ENCODE data around the gene MTUS2. TPM values are rescaled to one million over a fixed set of nuclear protein-coding genes. Genes with fewer than 3 reads are reported as not detected.

MTUS2 gene
- polyA plus RNA-seq, 1 donor from 2014 or later: 4.4 TPM

GRCh38 chr13:29524176-29524575 lies 704.0 kb downstream of the MTUS2 start:
- peaks cover 6% of the 10 kb centered on the region for H3K36me3 ChIP-seq (ENCODE audit: insufficient read depth, low read length)
- no peak for TF ChIP-seq EZH2 (IDR thresholded peaks at IDR 0.05; ENCODE audit: borderline replicate concordance, insufficient read depth, low read length, poor library complexity, severe bottlenecking)
- TF ChIP-seq REST (IDR thresholded peaks at IDR 0.05; ENCODE audit: borderline replicate concordance): no peak
- TF ChIP-seq TAF1 (IDR thresholded peaks at IDR 0.05; ENCODE audit: low read depth): no peak
- TF ChIP-seq EP300 (conservative IDR thresholded peaks at IDR 0.05; ENCODE audit: poor library complexity, severe bottlenecking): no peak
- no peak for TF ChIP-seq SMC3 (conservative IDR thresholded peaks at IDR 0.05; ENCODE audit: poor library complexity)
- no peak for TF ChIP-seq MXI1 (conservative IDR thresholded peaks at IDR 0.05; ENCODE audit: poor library complexity, severe bottlenecking)
- TF ChIP-seq CTCF (IDR thresholded peaks at IDR 0.05; ENCODE audit: poor library complexity, severe bottlenecking): no peak
- no peak for TF ChIP-seq POLR2AphosphoS5 (IDR thresholded peaks at IDR 0.05)
- no peak for TF ChIP-seq RAD21 (conservative IDR thresholded peaks at IDR 0.05)
- no peak overlapping the region for H2AFZ ChIP-seq (ENCODE audit: low read depth, low read length)

GRCh38 chr13:29524641-29525040 lies 704.5 kb downstream of the MTUS2 start:
- Histone ChIP-seq H3K27me3 (ENCODE audit: insufficient read depth, low read depth, low read length) (no peaks in the 10 kb centered on the region), H3K36me3 (ENCODE audit: insufficient read depth, low read length) (peaks cover 6% of the 10 kb centered on the region), H2AFZ (ENCODE audit: low read depth, low read length) (no peak overlapping the region), H3K9me3 (ENCODE audit: low read length) (no peaks in the 10 kb centered on the region), H3F3A (ENCODE audit: insufficient read depth, low read length, poor library complexity, severe bottlenecking) (no peaks in the 10 kb centered on the region), H4K20me1 (ENCODE audit: insufficient read depth) (no peaks in the 10 kb centered on the region), H3K4me3 (ENCODE audit: low read length) (no peak overlapping the region), H3K9me2 (ENCODE audit: insufficient read depth, low read length) (no peaks in the 10 kb centered on the region), H3K79me2 (replicated peaks; ENCODE audit: insufficient read depth, low read length) (no peaks in the 10 kb centered on the region), H3K9ac (ENCODE audit: low read length) (no peak overlapping the region), H3K4me2 (ENCODE audit: low read length) (no peak overlapping the region), H3K27ac (ENCODE audit: low read length) (no peak overlapping the region)
- no peak for TF ChIP-seq SMC3 (conservative IDR thresholded peaks at IDR 0.05; ENCODE audit: poor library complexity)
- no peak for TF ChIP-seq RAD21 (conservative IDR thresholded peaks at IDR 0.05)
- TF ChIP-seq REST (IDR thresholded peaks at IDR 0.05; ENCODE audit: borderline replicate concordance): no peak
- no peak for TF ChIP-seq TAF1 (IDR thresholded peaks at IDR 0.05; ENCODE audit: low read depth)
- no peak for TF ChIP-seq EP300 (conservative IDR thresholded peaks at IDR 0.05; ENCODE audit: poor library complexity, severe bottlenecking)
- TF ChIP-seq CTCF (IDR thresholded peaks at IDR 0.05; ENCODE audit: poor library complexity, severe bottlenecking): no peak
- no peak for TF ChIP-seq MXI1 (conservative IDR thresholded peaks at IDR 0.05; ENCODE audit: poor library complexity, severe bottlenecking)
- TF ChIP-seq POLR2AphosphoS5 (IDR thresholded peaks at IDR 0.05): no peak
- no peak for TF ChIP-seq EZH2 (IDR thresholded peaks at IDR 0.05; ENCODE audit: borderline replicate concordance, insufficient read depth, low read length, poor library complexity, severe bottlenecking)

More at GRCh38 chr13:29524176-29524575, 704.0 kb downstream of the MTUS2 start:
- no peaks in the 10 kb centered on the region for H3K79me2 ChIP-seq (replicated peaks; ENCODE audit: insufficient read depth, low read length)
- H3F3A ChIP-seq (ENCODE audit: insufficient read depth, low read length, poor library complexity, severe bottlenecking): no peaks in the 10 kb centered on the region
- H3K27ac ChIP-seq (ENCODE audit: low read length): no peak overlapping the region
- no peaks in the 10 kb centered on the region for H3K9me2 ChIP-seq (ENCODE audit: insufficient read depth, low read length)
- H3K9ac ChIP-seq (ENCODE audit: low read length): no peak overlapping the region
- no peak overlapping the region for H3K4me2 ChIP-seq (ENCODE audit: low read length)
- no peak overlapping the region for H3K4me3 ChIP-seq (ENCODE audit: low read length)
- H4K20me1 ChIP-seq (ENCODE audit: insufficient read depth): no peaks in the 10 kb centered on the region
- no peaks in the 10 kb centered on the region for H3K27me3 ChIP-seq (ENCODE audit: insufficient read depth, low read depth, low read length)
- no peaks in the 10 kb centered on the region for H3K9me3 ChIP-seq (ENCODE audit: low read length)

Data from neural cell (in vitro differentiated cells).